GM12892 (cell line): ENCODE results near the gene RAB36.

Experiments
- DNase-seq: peaks from one replicate; pipeline ENCODE4 v3.0.0; 2011; ENCODE audit not compliant: insufficient read length
- FAIRE-seq: peaks from 2 replicates; lab custom pipeline; 2011; peaks lifted over from hg19 to GRCh38; lab: Jason Lieb, UNC
- POLR2A ChIP-seq: IDR thresholded peaks from 2 replicates; pipeline ENCODE4 v1.6.1; 2011; ENCODE audit warnings: low read depth, low read length, control low read depth
- POLR2AphosphoS5 ChIP-seq: IDR thresholded peaks from 2 replicates; pipeline ENCODE4 v1.6.1; 2011; ENCODE audit warnings: low read depth, low read length, control low read depth
- TAF1 ChIP-seq: IDR thresholded peaks from 2 replicates; pipeline ENCODE4 v1.6.1; 2011; ENCODE audit warnings: low read depth, mild to moderate bottlenecking, control low read depth, low read length, borderline replicate concordance

Gene RAB36

DNA sequence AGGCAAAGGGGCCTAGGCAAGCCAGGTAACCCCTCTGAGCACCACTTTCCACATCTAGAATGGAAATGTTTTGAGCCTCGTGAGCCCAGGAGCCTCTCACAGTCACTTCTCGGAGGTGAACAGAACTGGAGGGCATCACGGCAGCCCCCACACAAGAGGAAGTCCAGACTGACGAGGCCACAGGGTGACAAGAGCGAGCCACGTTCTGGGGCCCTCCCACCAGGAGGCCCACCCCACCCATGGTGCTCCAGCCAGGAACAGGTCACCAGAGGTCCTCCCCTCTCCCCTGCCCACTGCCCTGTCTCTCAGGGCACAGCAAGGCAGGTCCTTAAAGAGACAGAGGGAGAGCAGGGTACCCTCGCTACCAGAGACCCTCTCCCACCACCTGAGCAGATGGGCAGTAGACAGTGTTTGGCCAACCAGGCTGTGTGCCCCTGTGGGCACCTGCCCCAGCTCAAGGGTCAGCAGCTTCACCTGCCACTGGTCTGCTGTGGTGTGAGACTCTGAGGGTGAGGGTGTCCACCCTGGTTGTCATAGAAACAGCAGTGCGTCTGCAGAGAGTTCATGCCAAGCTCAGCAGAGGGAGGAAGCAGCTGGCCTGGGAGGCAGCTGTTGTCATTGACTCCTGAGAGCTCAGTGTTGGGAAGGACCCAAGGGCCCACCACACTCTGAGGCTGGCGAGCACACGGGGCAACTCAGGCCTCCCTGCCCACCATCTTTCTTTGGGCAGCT, 34.9 kb upstream of the RAB36 start:
- FAIRE-seq (no peak), DNase-seq (no peak)
- no peak for TF ChIP-seq POLR2A
- no peak for TF ChIP-seq TAF1
- TF ChIP-seq POLR2AphosphoS5, result no peak

DNA sequence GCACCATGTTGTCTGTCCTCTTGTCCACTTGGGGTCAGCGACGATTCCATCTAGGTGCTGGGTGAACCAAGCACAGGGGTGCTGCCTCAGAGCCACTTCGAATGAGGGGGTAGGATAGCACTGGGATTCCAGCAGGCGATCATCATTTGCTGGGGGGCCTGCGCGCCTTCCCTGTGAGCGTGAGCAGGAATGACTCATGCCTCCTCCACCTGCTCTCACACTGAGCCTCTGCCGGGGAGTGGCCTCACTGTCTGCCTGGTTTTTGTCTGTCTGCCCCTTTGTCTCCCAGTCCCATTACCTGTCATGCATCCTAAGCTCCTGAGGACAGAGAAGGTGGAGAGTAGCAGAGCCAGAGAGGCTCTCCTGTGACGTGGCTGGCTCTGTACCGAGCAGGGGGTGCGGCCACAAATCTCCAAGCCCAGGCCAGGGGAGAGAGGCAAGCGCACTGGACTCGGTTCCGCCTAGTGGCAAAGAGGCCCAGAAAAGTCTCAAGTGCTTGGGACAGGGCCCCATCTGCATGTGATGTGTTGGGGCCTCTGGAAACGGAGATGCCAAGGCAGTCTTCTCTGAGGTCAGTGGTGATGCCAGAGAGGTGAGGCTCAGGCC, 34.3 kb upstream of the RAB36 start:
- TF ChIP-seq POLR2A, result no peak
- TF ChIP-seq POLR2AphosphoS5, result no peak
- TF ChIP-seq TAF1, result no peak
- DNase-seq (no peak), FAIRE-seq (no peak)

DNA sequence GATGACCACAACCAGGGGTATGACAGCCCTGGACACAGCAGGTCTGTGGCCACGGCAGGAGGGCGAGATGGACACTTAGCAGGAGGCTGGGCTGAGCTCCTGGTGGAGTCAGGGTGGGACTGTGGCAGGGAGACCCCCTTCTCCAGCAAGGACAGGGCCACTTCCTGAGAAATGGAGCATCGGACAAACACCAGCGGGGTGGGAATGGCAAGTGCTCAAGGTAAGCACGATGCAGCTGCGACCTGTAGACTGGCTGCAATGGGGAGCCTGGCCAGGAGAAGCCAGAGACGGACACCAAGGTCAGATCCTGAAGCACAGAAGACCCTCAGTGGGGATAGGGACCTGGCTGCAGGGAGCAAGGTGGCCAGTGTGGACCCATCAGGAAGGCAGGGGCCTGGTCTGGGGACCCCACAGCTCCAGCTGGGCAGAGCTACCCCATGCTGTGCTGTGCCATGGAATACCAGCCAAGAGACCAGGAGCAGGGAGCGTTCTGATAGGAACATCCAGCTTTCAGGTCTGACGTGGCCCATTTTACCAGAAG, 32.7 kb upstream of the RAB36 start:
- DNase-seq (no peak), FAIRE-seq (no peak)
- TF ChIP-seq POLR2AphosphoS5, result no peak
- no peak for TF ChIP-seq TAF1
- TF ChIP-seq POLR2A, result no peak

DNA sequence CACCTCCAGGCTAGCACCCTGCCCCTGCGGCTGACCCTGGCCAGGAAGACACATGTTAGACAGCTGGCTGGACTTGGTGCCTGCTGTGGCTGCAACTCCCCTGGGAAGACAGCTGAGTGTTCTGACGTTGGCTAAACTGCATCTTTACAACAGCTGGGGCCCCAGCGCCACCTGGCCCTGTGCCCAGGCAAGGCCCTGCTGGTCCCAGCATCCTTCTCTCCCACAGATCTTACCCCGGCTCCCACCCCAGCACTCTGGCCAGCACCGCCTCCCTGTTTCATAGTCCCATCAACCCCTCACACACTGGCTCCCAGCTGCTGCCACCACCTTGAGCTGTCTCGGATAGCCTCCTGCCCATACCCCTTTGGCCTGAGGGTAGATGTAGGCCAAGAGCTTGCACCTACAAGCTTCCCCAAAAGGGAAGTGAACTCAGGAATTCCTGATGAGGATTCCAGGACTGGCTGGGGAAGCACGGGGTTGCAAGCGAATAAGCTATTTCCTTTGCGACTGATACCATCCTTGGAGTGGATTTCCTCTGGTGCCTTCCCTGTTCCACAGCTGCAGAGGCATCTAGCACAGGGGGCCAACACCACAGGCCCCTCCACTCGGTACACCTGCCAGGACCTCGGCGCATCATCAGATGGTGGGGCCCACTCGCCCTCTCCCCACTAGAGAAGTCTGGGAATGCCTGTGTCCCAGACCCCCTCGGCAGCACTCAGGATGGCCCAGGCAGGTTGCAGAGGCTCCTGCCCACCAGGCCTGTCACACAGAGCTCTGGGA, 32.0 kb upstream of the RAB36 start:
- TF ChIP-seq POLR2AphosphoS5 (no peak), TAF1 (no peak), POLR2A (no peak)
- FAIRE-seq (no peak), DNase-seq (no peak)

DNA sequence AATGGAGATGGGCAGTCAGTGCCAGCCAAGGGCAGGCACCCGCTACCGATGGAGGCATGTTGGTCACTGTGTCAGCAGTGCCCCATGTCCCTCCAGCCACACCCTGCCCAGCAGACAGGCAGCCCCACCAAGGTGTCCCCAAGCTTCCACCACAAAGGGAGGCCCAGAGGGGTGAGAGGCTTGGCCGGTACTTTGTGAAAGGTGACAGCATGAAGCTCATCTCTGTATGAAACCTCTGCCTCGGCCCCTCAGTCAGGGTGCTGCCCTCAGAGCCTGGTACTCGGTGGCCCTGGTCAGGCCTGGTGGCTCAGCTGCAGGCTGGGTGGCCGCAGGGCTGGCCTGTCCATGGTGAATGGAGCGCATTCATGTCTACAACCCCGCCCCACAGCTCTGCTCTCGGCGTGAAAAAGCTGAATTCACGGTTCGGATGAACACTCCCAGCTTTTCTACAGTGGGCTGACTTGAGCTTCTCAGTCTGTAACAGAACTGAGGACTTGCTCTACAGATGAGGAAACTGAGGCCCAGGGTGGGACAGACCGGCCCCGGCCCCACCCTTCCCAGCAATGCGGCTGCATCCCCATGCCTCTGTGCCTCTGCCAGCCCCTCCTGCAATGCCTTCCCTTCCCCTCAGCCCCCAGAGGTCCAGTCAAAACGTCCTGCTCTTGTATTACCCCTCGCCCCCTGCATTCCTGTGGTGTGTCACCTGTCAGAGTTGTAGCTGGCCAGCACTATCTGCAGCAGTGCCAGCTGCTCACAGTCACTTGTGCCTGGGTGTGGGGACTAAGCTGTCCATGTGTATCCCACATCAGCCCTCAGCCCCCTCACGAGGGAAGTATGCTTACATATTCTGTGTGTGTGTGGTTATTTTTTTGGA, 31.2 kb upstream of the RAB36 start:
- TF ChIP-seq POLR2AphosphoS5 (no peak), TAF1 (no peak), POLR2A (no peak)
- FAIRE-seq (no peak), DNase-seq (no peak)

DNA sequence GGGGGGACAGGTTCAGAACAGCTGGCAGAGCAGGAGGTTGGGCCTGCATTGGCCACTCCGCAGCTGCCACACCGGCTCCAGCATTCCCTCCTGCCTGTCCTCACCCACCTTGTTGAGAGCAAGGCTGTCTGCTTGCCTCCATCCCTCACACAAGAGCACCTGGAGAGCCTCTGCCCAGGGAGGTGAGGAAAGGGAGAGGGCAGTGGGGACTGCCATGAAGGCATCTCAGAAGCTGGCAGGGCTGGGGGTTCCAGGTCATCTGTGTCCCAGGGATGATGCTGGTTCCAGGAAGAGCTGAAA, 30.6 kb upstream of the RAB36 start:
- no peak for TF ChIP-seq TAF1
- TF ChIP-seq POLR2A, result no peak
- TF ChIP-seq POLR2AphosphoS5, result no peak
- DNase-seq (no peak), FAIRE-seq (no peak)

DNA sequence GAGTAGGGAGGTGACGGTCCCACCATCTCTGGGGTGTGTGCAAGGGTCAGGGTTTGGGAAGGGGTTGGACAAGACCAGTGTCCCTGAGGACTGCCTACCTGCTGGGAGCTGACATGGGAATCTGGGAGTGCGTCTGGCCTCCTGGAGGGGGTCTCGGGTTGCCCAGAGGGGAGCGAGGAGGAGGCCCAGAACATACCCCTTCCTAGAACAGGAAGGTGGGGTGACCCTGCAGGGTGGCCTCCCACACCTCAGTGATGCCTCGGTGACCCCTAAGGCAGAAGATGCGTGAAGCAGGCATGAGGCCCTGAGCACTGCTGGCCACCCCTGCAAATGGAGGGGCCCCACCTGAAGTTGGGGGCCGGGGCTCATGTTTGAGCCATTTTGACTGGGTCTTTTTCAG, 29.9 kb upstream of the RAB36 start:
- TF ChIP-seq POLR2A, result no peak
- no peak for TF ChIP-seq POLR2AphosphoS5
- no peak for TF ChIP-seq TAF1
- DNase-seq (no peak), FAIRE-seq (no peak)

DNA sequence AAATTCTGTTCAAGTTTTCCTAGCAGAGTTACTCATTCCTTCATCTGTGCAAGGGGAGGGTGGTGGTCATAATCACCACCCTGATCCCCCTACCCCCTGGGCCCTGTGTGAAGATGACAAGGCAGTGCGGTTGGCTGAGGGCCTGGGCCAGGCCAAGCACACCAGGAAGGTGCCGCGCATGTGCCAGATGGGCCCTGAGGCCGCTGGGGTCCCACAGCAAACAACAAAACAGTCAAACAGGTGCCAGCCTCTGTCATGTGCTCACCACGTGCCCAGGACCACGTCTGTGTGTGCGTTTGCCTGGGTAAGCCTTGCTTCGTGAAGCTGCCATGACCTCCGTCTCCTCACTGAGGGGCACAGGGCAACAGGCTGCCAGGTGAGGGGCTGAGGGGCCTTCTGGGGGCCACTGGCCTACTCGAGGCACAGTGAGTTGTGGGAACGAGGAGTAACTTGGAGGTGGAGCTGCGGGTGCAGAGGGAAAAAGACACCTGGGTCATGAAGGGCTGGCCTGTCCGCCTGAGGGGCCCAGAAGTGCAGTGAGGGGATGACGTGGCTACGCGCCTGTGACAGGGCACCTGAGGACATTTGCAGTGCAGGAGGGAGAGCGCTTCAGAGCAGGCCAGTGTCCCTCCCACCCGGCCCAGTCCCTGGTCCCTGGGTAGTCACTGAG, 29.3 kb upstream of the RAB36 start:
- FAIRE-seq (no peak), DNase-seq (no peak)
- TF ChIP-seq POLR2AphosphoS5, result no peak
- no peak for TF ChIP-seq TAF1
- TF ChIP-seq POLR2A, result no peak

DNA sequence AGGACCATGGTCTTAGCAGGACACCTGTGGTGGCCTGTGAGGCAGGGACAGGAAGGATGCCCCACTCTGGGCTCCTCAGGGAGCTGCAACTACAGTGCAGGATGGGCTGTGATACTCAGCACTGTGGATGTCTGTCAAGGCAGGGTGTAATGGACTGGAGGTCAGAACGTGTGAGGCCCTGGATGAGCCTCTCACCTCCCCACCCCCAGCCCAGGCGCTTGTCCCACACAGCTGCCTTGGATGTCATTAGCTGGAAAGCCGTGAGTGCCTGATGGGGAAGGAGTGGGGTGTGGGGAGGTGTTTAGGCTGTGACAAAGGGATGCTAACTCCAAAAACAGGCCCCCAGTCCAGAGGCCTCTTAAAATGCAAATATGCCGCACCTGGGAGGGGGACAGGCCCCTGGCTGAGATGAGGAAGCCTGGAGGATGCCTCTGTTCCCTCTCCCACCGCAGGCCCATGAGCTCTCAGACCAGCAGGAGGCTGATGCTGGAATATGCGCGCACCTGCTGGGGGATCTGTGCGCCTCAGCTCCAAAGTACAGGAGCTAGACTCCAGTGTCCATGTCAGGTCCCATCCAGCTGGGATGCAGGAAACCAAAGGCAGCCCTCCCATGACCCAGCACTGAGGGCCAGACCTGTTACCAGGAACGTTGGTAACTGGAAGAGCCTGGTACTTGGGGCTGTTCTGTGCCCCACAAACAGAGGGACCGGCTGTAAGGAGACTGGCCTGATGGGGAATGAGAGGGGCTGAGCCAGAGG, 28.6 kb upstream of the RAB36 start:
- no peak for TF ChIP-seq TAF1
- no peak for TF ChIP-seq POLR2A
- no peak for TF ChIP-seq POLR2AphosphoS5
- DNase-seq (no peak), FAIRE-seq (no peak)

DNA sequence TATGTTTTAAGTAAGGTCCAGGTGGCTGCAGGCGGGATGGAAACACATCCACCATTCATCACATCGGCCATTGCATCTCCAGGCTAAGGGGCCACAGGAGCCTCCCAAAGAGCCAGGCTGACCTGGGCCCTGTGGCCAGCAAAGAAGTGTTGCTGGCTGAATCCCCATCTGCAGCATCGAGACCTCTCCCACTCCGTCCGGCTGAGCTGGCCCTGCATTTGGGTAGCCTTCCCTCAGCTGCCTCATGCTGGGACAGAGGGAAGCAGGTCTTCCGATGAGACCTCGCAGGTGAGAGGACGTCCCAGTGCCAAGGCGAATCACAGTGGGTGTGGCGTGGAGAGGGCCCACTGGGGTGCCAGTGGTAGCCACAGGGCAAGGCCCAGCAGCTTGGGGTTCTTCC, 28.0 kb upstream of the RAB36 start:
- no peak for TF ChIP-seq TAF1
- no peak for TF ChIP-seq POLR2A
- TF ChIP-seq POLR2AphosphoS5, result no peak
- FAIRE-seq, result no peak
- no peak for DNase-seq
